Liver (tissue), 9 donors: ENCODE measurements around the gene PALD1. TPM values are rescaled to one million over a fixed set of nuclear protein-coding genes. Genes with fewer than 3 reads are reported as not detected.

ENCODE experiments used
- DNase-seq: peaks from one replicate; pipeline ENCODE4 v3.0.0-alpha.2; 2017; ENCODE audit warnings: low spot score
- H3K27ac ChIP-seq, 2 donors: one replicate each; pipeline ENCODE4 v1.7.0; 2013; ENCODE audit warnings: inconsistent platforms in 2 of 2, low read length in 2 of 2, control low read depth in 1 of 2, low read depth in 1 of 2, mild to moderate bottlenecking in 1 of 2
- H3K27me3 ChIP-seq, 4 donors: one replicate each; pipeline versions ENCODE4 v1.6.1 to v1.7.0; 2013; ENCODE audit warnings: low read length in 3 of 4, inconsistent platforms in 1 of 4, mild to moderate bottlenecking in 1 of 4, moderate library complexity in 1 of 4; ENCODE audit not compliant: control insufficient read depth in 4 of 4, insufficient read depth in 4 of 4
- H3K36me3 ChIP-seq, 4 donors: one replicate each; pipeline versions ENCODE4 v1.6.1 to v1.7.0; 2013; ENCODE audit warnings: low read length in 3 of 4, mild to moderate bottlenecking in 3 of 4, low read depth in 1 of 4, moderate library complexity in 1 of 4; ENCODE audit not compliant: control insufficient read depth in 4 of 4, insufficient read depth in 3 of 4
- H3K4me1 ChIP-seq, 4 donors: one replicate each; pipeline versions ENCODE4 v1.6.1 to v1.7.0; 2013; ENCODE audit warnings: low read length in 3 of 4, mild to moderate bottlenecking in 3 of 4, moderate library complexity in 1 of 4; ENCODE audit not compliant: control insufficient read depth in 4 of 4, insufficient read depth in 4 of 4
- H3K4me3 ChIP-seq, 3 donors: one replicate each; pipeline versions ENCODE4 v1.6.1 to v1.7.0; 2013; ENCODE audit warnings: low read length in 3 of 3, control low read depth in 1 of 3, low read depth in 1 of 3, mild to moderate bottlenecking in 1 of 3
- H3K9ac ChIP-seq, 2 donors: one replicate each; pipeline ENCODE4 v1.7.0; 2013; ENCODE audit warnings: low read length in 2 of 2, mild to moderate bottlenecking in 2 of 2, moderate library complexity in 2 of 2, control low read depth in 1 of 2, low read depth in 1 of 2
- H3K9me3 ChIP-seq, 4 donors: one replicate each; pipeline versions ENCODE4 v1.6.1 to v1.7.0; 2013; ENCODE audit warnings: low read length in 3 of 4; ENCODE audit not compliant: control insufficient read depth in 4 of 4
- CTCF ChIP-seq: fragments of 150-350 bp; IDR thresholded peaks from 2 replicates; pipeline ENCODE4 v1.5.1; 2017; ENCODE audit warnings: improper control_type of control experiment, low read depth, low read length; ENCODE audit not compliant: missing input control
- EGR1 ChIP-seq, 2 donors: IDR thresholded peaks; 2 replicates each; pipeline ENCODE4 v1.6.1; 2016 to 2018; ENCODE audit warnings: antibody characterized with exemption in 2 of 2, low read depth in 2 of 2
- FOXA1 ChIP-seq: IDR thresholded peaks from 2 replicates; pipeline ENCODE4 v1.6.1; 2016; ENCODE audit warnings: antibody characterized with exemption
- FOXA2 ChIP-seq: IDR thresholded peaks from 2 replicates; pipeline ENCODE4 v1.6.1; 2016; ENCODE audit warnings: antibody characterized with exemption
- GABPA ChIP-seq, 2 donors: IDR thresholded peaks in 1 of 2; conservative IDR thresholded peaks in 1 of 2; 2 replicates each; pipeline ENCODE4 v1.6.1; 2016; ENCODE audit warnings: antibody characterized with exemption in 2 of 2, mild to moderate bottlenecking in 1 of 2, moderate library complexity in 1 of 2
- HNF4A ChIP-seq, 2 donors: conservative IDR thresholded peaks; 2 replicates each; pipeline ENCODE4 v1.6.1; 2016; ENCODE audit warnings: antibody characterized with exemption in 2 of 2, mild to moderate bottlenecking in 2 of 2
- HNF4G ChIP-seq: IDR thresholded peaks from 2 replicates; pipeline ENCODE4 v1.6.1; 2016; ENCODE audit warnings: antibody characterized with exemption
- JUND ChIP-seq, 2 donors: IDR thresholded peaks; 2 replicates each; pipeline ENCODE4 v1.6.1; 2016; ENCODE audit warnings: antibody characterized with exemption in 2 of 2
- NR2F2 ChIP-seq: IDR thresholded peaks from 2 replicates; pipeline ENCODE4 v1.6.1; 2016; ENCODE audit warnings: antibody characterized with exemption
- RAD21 ChIP-seq, 2 donors: IDR thresholded peaks; 2 replicates each; pipeline ENCODE4 v1.6.1; 2016; ENCODE audit warnings: antibody characterized with exemption in 2 of 2, mild to moderate bottlenecking in 2 of 2
- REST ChIP-seq: IDR thresholded peaks from 2 replicates; pipeline ENCODE4 v1.6.1; 2016; ENCODE audit warnings: antibody characterized with exemption, mild to moderate bottlenecking
- RXRA ChIP-seq, 2 donors: IDR thresholded peaks; 2 replicates each; pipeline ENCODE4 v1.6.1; 2017 to 2018; ENCODE audit warnings: antibody characterized with exemption in 2 of 2, mild to moderate bottlenecking in 1 of 2
- SP1 ChIP-seq: IDR thresholded peaks from 2 replicates; pipeline ENCODE4 v1.6.1; 2018; ENCODE audit warnings: antibody characterized with exemption, mild to moderate bottlenecking
- YY1 ChIP-seq: IDR thresholded peaks from 2 replicates; pipeline ENCODE4 v1.6.1; 2016; ENCODE audit warnings: antibody characterized with exemption, mild to moderate bottlenecking
- ZBTB33 ChIP-seq: IDR thresholded peaks from 2 replicates; pipeline ENCODE4 v1.6.1; 2016; ENCODE audit warnings: antibody characterized with exemption
- WGBS: extraction: QIAGEN DNeasy Blood & Tissue Kit; methylation state at CpG from one replicate; pipeline ENCODE4 v1.1.7; 2013; 5-methylcytosine and 5-hydroxymethylcytosine counted together
- polyA plus RNA-seq, 2 donors: library from polyadenylated mRNA; stranded (reverse) in 1 of 2; unstranded in 1 of 2; fragments of 200-250 nt in 1 of 2; fragments of >200 nt in 1 of 2; fragmentation: Nextera tagmentation in 1 of 2; extraction: Ambion mirVana in 1 of 2; gene quantifications; one replicate each; pipeline versions ENCODE4 v1.2.1 to v1.2.3, GENCODE V29; 2013 to 2015
- total RNA-seq, 2 donors: library from RNA; depleted of rRNA; stranded (reverse); fragments of >200 nt; gene quantifications; one replicate each; pipeline ENCODE4 v1.2.3, GENCODE V29; 2014
- TF ChIP-seq, protein P1 (sequence below): IDR thresholded peaks from 2 replicates; pipeline ENCODE4 v1.6.1; 2016; ENCODE audit warnings: antibody characterized with exemption
- TF ChIP-seq, protein P2 (sequence below): IDR thresholded peaks from 2 replicates; pipeline ENCODE4 v1.6.1; 2016; ENCODE audit warnings: antibody characterized with exemption
- donor health status: healthy.
- donor health status: healthy.
- donor health status: healthy.
- donor health status: healthy.
- donor health status: healthy.

Gene PALD1
- total and polyA plus RNA-seq, 4 donors: 0.72 to 4.2 (median 1.4) TPM

DNA sequence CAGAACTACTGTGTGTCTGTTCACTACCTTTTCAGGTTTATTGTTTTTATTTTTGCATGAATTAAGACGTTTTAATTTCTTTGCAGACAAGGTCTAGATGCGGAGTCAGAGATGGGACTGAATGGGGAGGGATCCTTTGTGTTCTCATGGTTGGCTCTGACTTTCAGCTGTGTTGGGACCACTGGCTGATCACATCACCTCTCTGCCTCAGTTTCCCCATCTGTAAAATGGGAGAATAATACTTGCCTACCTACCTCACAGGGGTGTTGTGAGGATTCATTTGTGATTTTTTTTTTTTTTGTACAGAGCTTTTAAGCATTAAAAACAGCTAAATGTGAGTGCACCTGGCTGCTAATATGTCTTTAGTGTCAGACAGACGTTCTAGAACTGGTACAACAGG lies 89.5 kb downstream of the PALD1 start:
- Histone ChIP-seq H3K27me3 (no peaks in the 10 kb centered on the region), H3K27ac (no peak overlapping the region), H3K9me3 (no peaks in the 10 kb centered on the region), H3K9ac (no peak overlapping the region), H3K36me3 (no peaks in the 10 kb centered on the region), H3K4me1 (no peaks in the 10 kb centered on the region), H3K4me3 (no peak overlapping the region)
- no peak for TF ChIP-seq ZBTB33
- TF ChIP-seq YY1: no peak
- no peak for TF ChIP-seq JUND (IDR thresholded peaks at IDR 0.05)
- no peak for TF ChIP-seq FOXA2
- no peak for TF ChIP-seq FOXA1
- no peak for TF ChIP-seq SP1
- TF ChIP-seq GABPA (IDR thresholded peaks at IDR 0.05 in 1 of 2, conservative IDR thresholded peaks at IDR 0.05 in 1 of 2): no peak
- TF ChIP-seq, protein P1, sequence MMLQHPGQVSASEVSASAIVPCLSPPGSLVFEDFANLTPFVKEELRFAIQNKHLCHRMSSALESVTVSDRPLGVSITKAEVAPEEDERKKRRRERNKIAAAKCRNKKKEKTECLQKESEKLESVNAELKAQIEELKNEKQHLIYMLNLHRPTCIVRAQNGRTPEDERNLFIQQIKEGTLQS: no peak
- no peak for TF ChIP-seq CTCF
- no peak for DNase-seq
- 91% methylated on average over 3 of the region's 3 CpGs for WGBS

- no peak for DNase-seq
- no peak overlapping the region for H3K27ac ChIP-seq
- H3K4me1 ChIP-seq: no peaks in the 10 kb centered on the region
- 91% methylated on average over 7 of the region's 7 CpGs for WGBS
- H3K36me3 ChIP-seq: no peaks in the 10 kb centered on the region
- no peaks in the 10 kb centered on the region for H3K27me3 ChIP-seq
- TF ChIP-seq JUND (IDR thresholded peaks at IDR 0.05) (no peak), RXRA (IDR thresholded peaks at IDR 0.05) (no peak), HNF4G (no peak), REST (no peak), FOXA1 (no peak), YY1 (no peak), SP1 (no peak), NR2F2 (no peak), EGR1 (IDR thresholded peaks at IDR 0.05; ENCODE audit: low read depth in 2 of 2) (no peak), FOXA2 (no peak), ZBTB33 (no peak), GABPA (IDR thresholded peaks at IDR 0.05 in 1 of 2, conservative IDR thresholded peaks at IDR 0.05 in 1 of 2) (no peak), RAD21 (IDR thresholded peaks at IDR 0.05) (no peak), HNF4A (conservative IDR thresholded peaks at IDR 0.05) (no peak)
- TF ChIP-seq, protein P2, sequence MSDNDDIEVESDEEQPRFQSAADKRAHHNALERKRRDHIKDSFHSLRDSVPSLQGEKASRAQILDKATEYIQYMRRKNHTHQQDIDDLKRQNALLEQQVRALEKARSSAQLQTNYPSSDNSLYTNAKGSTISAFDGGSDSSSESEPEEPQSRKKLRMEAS: no peak
- no peak overlapping the region for H3K9ac ChIP-seq
- no peak overlapping the region for H3K4me3 ChIP-seq
- no peaks in the 10 kb centered on the region for H3K9me3 ChIP-seq
Observed at GRCh38 chr10:70568781-70569495, 90.4 kb downstream of the PALD1 start.
